HG03457 (cell line): ENCODE data around the gene FAIM2.

Experiments
- ATAC-seq: cut with Tn5 transposase; IDR thresholded peaks from one replicate; pipeline ENCODE4 v1.9.1; 2021; ENCODE audit warnings: moderate number of reproducible peaks; ENCODE audit not compliant: unreplicated experiment

FAIM2 gene

GRCh38 chr12:49899921-49900320 lies 3.8 kb downstream of the FAIM2 start:
- ATAC-seq, result no peak

GRCh38 chr12:49899286-49899843 lies 4.3 kb downstream of the FAIM2 start:
- ATAC-seq, result no peak

- ATAC-seq, result no peak
These were observed 6.4 kb downstream of the FAIM2 start for GRCh38 chr12:49897276-49897675.

- no peak for ATAC-seq
These were observed 7.9 kb downstream of the FAIM2 start for GRCh38 chr12:49895773-49896172.

GRCh38 chr12:49894751-49895148 lies 8.9 kb downstream of the FAIM2 start:
- no peak for ATAC-seq

- ATAC-seq, result no peak
These were observed 9.6 kb downstream of the FAIM2 start for GRCh38 chr12:49893753-49894750.

- ATAC-seq, result no peak
These were observed 10.9 kb downstream of the FAIM2 start for GRCh38 chr12:49892732-49893317.

GRCh38 chr12:49892084-49892731 lies 11.5 kb downstream of the FAIM2 start:
- ATAC-seq, result no peak

GRCh38 chr12:49891476-49891875 lies 12.2 kb downstream of the FAIM2 start:
- ATAC-seq, result no peak

GRCh38 chr12:49891012-49891411 lies 12.7 kb downstream of the FAIM2 start:
- ATAC-seq, result no peak

- ATAC-seq, result no peak
These were observed 13.6 kb downstream of the FAIM2 start for GRCh38 chr12:49890096-49890461.

GRCh38 chr12:49889361-49890095 lies 14.2 kb downstream of the FAIM2 start:
- no peak for ATAC-seq

- no peak for ATAC-seq
These were observed 15.1 kb downstream of the FAIM2 start for GRCh38 chr12:49888461-49889151.

GRCh38 chr12:49887536-49888401 lies 15.9 kb downstream of the FAIM2 start:
- no peak for ATAC-seq

- no peak for ATAC-seq
These were observed 16.6 kb downstream of the FAIM2 start for GRCh38 chr12:49887091-49887490.

GRCh38 chr12:49885663-49886461 lies 17.8 kb downstream of the FAIM2 start:
- ATAC-seq, result no peak

GRCh38 chr12:49885118-49885517 lies 18.6 kb downstream of the FAIM2 start:
- ATAC-seq, result no peak

GRCh38 chr12:49882851-49883464 lies 20.7 kb downstream of the FAIM2 start:
- ATAC-seq, result no peak
